Liver (tissue), 10 donors: ENCODE data around the gene P2RX7. TPM values are rescaled to one million over a fixed set of nuclear protein-coding genes. Genes with fewer than 3 reads are reported as not detected.

Experiments
- DNase-seq: peaks from one replicate; pipeline ENCODE4 v3.0.0-alpha.2; 2017; ENCODE audit warnings: low spot score
- H3K27ac ChIP-seq, 2 donors: one replicate each; pipeline ENCODE4 v1.7.0; 2013; ENCODE audit warnings: inconsistent platforms in 2 of 2, low read length in 2 of 2, control low read depth in 1 of 2, low read depth in 1 of 2, mild to moderate bottlenecking in 1 of 2
- H3K27me3 ChIP-seq, 4 donors: one replicate each; pipeline versions ENCODE4 v1.6.1 to v1.7.0; 2013; ENCODE audit warnings: low read length in 3 of 4, inconsistent platforms in 1 of 4, mild to moderate bottlenecking in 1 of 4, moderate library complexity in 1 of 4; ENCODE audit not compliant: control insufficient read depth in 4 of 4, insufficient read depth in 4 of 4
- H3K36me3 ChIP-seq, 4 donors: one replicate each; pipeline versions ENCODE4 v1.6.1 to v1.7.0; 2013; ENCODE audit warnings: low read length in 3 of 4, mild to moderate bottlenecking in 3 of 4, low read depth in 1 of 4, moderate library complexity in 1 of 4; ENCODE audit not compliant: control insufficient read depth in 4 of 4, insufficient read depth in 3 of 4
- H3K4me1 ChIP-seq, 4 donors: one replicate each; pipeline versions ENCODE4 v1.6.1 to v1.7.0; 2013; ENCODE audit warnings: low read length in 3 of 4, mild to moderate bottlenecking in 3 of 4, moderate library complexity in 1 of 4; ENCODE audit not compliant: control insufficient read depth in 4 of 4, insufficient read depth in 4 of 4
- H3K4me3 ChIP-seq, 3 donors: one replicate each; pipeline versions ENCODE4 v1.6.1 to v1.7.0; 2013; ENCODE audit warnings: low read length in 3 of 3, control low read depth in 1 of 3, low read depth in 1 of 3, mild to moderate bottlenecking in 1 of 3
- H3K9ac ChIP-seq, 2 donors: one replicate each; pipeline ENCODE4 v1.7.0; 2013; ENCODE audit warnings: low read length in 2 of 2, mild to moderate bottlenecking in 2 of 2, moderate library complexity in 2 of 2, control low read depth in 1 of 2, low read depth in 1 of 2
- H3K9me3 ChIP-seq, 4 donors: one replicate each; pipeline versions ENCODE4 v1.6.1 to v1.7.0; 2013; ENCODE audit warnings: low read length in 3 of 4; ENCODE audit not compliant: control insufficient read depth in 4 of 4
- HNF4A ChIP-seq, 2 donors: conservative IDR thresholded peaks; 2 replicates each; pipeline ENCODE4 v1.6.1; 2016; ENCODE audit warnings: antibody characterized with exemption in 2 of 2, mild to moderate bottlenecking in 2 of 2
- RAD21 ChIP-seq, 2 donors: IDR thresholded peaks; 2 replicates each; pipeline ENCODE4 v1.6.1; 2016; ENCODE audit warnings: antibody characterized with exemption in 2 of 2, mild to moderate bottlenecking in 2 of 2
- RXRA ChIP-seq, 2 donors: IDR thresholded peaks; 2 replicates each; pipeline ENCODE4 v1.6.1; 2017 to 2018; ENCODE audit warnings: antibody characterized with exemption in 2 of 2, mild to moderate bottlenecking in 1 of 2
- SP1 ChIP-seq: IDR thresholded peaks from 2 replicates; pipeline ENCODE4 v1.6.1; 2018; ENCODE audit warnings: antibody characterized with exemption, mild to moderate bottlenecking
- TAF1 ChIP-seq: conservative IDR thresholded peaks from 2 replicates; pipeline ENCODE4 v1.6.1; 2016; ENCODE audit warnings: antibody characterized with exemption, mild to moderate bottlenecking
- YY1 ChIP-seq: IDR thresholded peaks from 2 replicates; pipeline ENCODE4 v1.6.1; 2016; ENCODE audit warnings: antibody characterized with exemption, mild to moderate bottlenecking
- whole genome bisulfite sequencing: extraction: QIAGEN DNeasy Blood & Tissue Kit; methylation state at CpG from one replicate; pipeline ENCODE4 v1.1.7; 2013; 5-methylcytosine and 5-hydroxymethylcytosine counted together
- polyA plus RNA-seq, 2 donors: library from polyadenylated mRNA; stranded (reverse) in 1 of 2; unstranded in 1 of 2; fragments of 200-250 nt in 1 of 2; fragments of >200 nt in 1 of 2; fragmentation: Nextera tagmentation in 1 of 2; extraction: Ambion mirVana in 1 of 2; gene quantifications; one replicate each; pipeline versions ENCODE4 v1.2.1 to v1.2.3, GENCODE V29; 2013 to 2015
- small RNA-seq: library from RNA; depleted of rRNA; stranded (forward); fragments of <200 nt; gene quantifications from one replicate; pipeline ENCODE3, GENCODE V24; 2014
- total RNA-seq, 2 donors: library from RNA; depleted of rRNA; stranded (reverse); fragments of >200 nt; gene quantifications; one replicate each; pipeline ENCODE4 v1.2.3, GENCODE V29; 2014
- TF ChIP-seq, protein P1 (sequence below): fragments of 150-350 bp; IDR thresholded peaks from 2 replicates; pipeline ENCODE4 v1.5.1; 2017; ENCODE audit warnings: improper control_type of control experiment, low read depth, low read length; ENCODE audit not compliant: missing input control
- TF ChIP-seq, protein P2 (sequence below): IDR thresholded peaks from 2 replicates; pipeline ENCODE4 v1.6.1; 2016; ENCODE audit warnings: antibody characterized with exemption
- donor health status: healthy.
- donor health status: healthy.
- donor health status: healthy.
- donor health status: healthy.
- donor health status: healthy.

Gene P2RX7
- total and polyA plus RNA-seq, 4 donors, result 1.2 to 3.2 (median 2.2) TPM

DNA sequence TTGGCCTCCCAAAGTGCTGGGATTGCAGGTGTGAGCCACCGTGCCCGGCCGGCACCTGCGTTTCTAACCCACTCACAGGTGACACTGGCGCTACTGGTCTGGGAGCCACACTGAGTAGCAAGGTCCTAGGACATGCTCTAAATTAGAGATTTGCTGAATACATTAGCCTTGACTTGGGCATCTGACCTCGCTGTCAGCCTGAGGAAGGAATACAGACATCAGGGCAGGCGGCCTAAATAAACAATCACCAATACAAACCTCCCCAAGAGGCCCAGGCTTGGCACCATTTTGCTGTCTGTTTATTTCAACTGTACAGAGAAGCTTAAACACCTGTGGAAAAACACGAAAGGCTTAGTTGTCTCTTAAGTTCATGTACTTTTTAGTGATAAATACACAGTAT, 104.7 kb downstream of the P2RX7 start:
- H3K4me1 ChIP-seq, result peaks cover 7 to 15% (median 10%) of the 10 kb centered on the region in 4 donors
- H3K4me3 ChIP-seq, result no peak overlapping the region
- no peaks in the 10 kb centered on the region for H3K9me3 ChIP-seq
- WGBS, result 45% methylated on average over 8 of the region's 8 CpGs
- no peaks in the 10 kb centered on the region for H3K27me3 ChIP-seq
- TF ChIP-seq RAD21 (IDR thresholded peaks at IDR 0.05) (peak in 1 of 2 donors; percentile 7), YY1 (peak; percentile 73), TAF1 (no peak), SP1 (peak; percentile 18), RXRA (IDR thresholded peaks at IDR 0.05) (peak; percentile 35 to 56), HNF4A (conservative IDR thresholded peaks at IDR 0.05) (peak in 1 of 2 donors; percentile 31)
- TF ChIP-seq, protein P1, sequence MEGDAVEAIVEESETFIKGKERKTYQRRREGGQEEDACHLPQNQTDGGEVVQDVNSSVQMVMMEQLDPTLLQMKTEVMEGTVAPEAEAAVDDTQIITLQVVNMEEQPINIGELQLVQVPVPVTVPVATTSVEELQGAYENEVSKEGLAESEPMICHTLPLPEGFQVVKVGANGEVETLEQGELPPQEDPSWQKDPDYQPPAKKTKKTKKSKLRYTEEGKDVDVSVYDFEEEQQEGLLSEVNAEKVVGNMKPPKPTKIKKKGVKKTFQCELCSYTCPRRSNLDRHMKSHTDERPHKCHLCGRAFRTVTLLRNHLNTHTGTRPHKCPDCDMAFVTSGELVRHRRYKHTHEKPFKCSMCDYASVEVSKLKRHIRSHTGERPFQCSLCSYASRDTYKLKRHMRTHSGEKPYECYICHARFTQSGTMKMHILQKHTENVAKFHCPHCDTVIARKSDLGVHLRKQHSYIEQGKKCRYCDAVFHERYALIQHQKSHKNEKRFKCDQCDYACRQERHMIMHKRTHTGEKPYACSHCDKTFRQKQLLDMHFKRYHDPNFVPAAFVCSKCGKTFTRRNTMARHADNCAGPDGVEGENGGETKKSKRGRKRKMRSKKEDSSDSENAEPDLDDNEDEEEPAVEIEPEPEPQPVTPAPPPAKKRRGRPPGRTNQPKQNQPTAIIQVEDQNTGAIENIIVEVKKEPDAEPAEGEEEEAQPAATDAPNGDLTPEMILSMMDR, result no peak
- TF ChIP-seq, protein P2, sequence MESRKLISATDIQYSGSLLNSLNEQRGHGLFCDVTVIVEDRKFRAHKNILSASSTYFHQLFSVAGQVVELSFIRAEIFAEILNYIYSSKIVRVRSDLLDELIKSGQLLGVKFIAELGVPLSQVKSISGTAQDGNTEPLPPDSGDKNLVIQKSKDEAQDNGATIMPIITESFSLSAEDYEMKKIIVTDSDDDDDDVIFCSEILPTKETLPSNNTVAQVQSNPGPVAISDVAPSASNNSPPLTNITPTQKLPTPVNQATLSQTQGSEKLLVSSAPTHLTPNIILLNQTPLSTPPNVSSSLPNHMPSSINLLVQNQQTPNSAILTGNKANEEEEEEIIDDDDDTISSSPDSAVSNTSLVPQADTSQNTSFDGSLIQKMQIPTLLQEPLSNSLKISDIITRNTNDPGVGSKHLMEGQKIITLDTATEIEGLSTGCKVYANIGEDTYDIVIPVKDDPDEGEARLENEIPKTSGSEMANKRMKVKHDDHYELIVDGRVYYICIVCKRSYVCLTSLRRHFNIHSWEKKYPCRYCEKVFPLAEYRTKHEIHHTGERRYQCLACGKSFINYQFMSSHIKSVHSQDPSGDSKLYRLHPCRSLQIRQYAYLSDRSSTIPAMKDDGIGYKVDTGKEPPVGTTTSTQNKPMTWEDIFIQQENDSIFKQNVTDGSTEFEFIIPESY, result no peak
- DNase-seq, result no peak
- H3K9ac ChIP-seq, result no peak overlapping the region
- no peak overlapping the region for H3K27ac ChIP-seq
- H3K36me3 ChIP-seq, result peaks cover 0 to 25% (median 16%) of the 10 kb centered on the region in 4 donors

Small RNAs within 50 kb of the gene (small RNA-seq; reads per million reads assigned to genes)
- gene AC079602.1 (not detected), gene RF00156 (not detected), gene Z98941.1 (not detected)

Other genes starting within 250 kb of the P2RX7 start
- gene SPPL3, start 228.5 kb upstream of the P2RX7 start, total RNA-seq, result 1 to 10 TPM; 7.4 to 7.8 TPM
- 10 to 100 TPM in 1 of 2 donors, 1 to 10 TPM in 1; 9.5 to 12.6 TPM for gene SPPL3, start 228.5 kb upstream of the P2RX7 start, polyA plus RNA-seq
- gene HNF1A, start 154.3 kb upstream of the P2RX7 start, total RNA-seq, result 10 to 100 TPM in 1 of 2 donors, 1 to 10 TPM in 1; 8.3 to 12.8 TPM
- gene HNF1A, start 154.3 kb upstream of the P2RX7 start, polyA plus RNA-seq, result 10 to 100 TPM in 1 of 2 donors, 1 to 10 TPM in 1; 8.2 to 19.8 TPM
- 1 to 10 TPM; 6.8 to 7.3 TPM for gene C12orf43, start 116.4 kb upstream of the P2RX7 start, total RNA-seq
- gene C12orf43, start 116.4 kb upstream of the P2RX7 start, polyA plus RNA-seq, result 1 to 10 TPM; 7.8 to 8.2 TPM
- gene OASL, start 93.6 kb upstream of the P2RX7 start, total RNA-seq, result 1 to 10 TPM in 1 of 2 donors, under 1 TPM in 1; 0.89 to 2.5 TPM
- gene OASL, start 93.6 kb upstream of the P2RX7 start, polyA plus RNA-seq, result 1 to 10 TPM; 3.7 to 4.5 TPM
- gene P2RX4, start 77.3 kb downstream of the P2RX7 start, total RNA-seq, result 10 to 100 TPM; 27.0 to 32.1 TPM
- 10 to 100 TPM; 16.5 TPM for gene P2RX4, start 77.3 kb downstream of the P2RX7 start, polyA plus RNA-seq
- 10 to 100 TPM; 10.5 to 22.3 TPM for gene CAMKK2, start 163.8 kb downstream of the P2RX7 start, total RNA-seq
- gene CAMKK2, start 163.8 kb downstream of the P2RX7 start, polyA plus RNA-seq, result 10 to 100 TPM; 18.6 to 26.0 TPM
- 100 to 1,000 TPM in 1 of 2 donors, 10 to 100 TPM in 1; 78.2 to 111 TPM for gene ANAPC5, start 219.5 kb downstream of the P2RX7 start, total RNA-seq
- gene ANAPC5, start 219.5 kb downstream of the P2RX7 start, polyA plus RNA-seq, result 10 to 100 TPM; 44.1 to 46.1 TPM